K562 (cell line): Measurements from ENCODE around the gene CD1E. TPM values are rescaled to one million over a fixed set of nuclear protein-coding genes. Genes with fewer than 3 reads are reported as not detected.

Source experiments
- ATAC-seq: fragments of 200-7000 bp; cut with Tn5 transposase; 3 replicates; pipeline ENCODE4 v1.9.1; 2020; ENCODE audit warnings: moderate library complexity
- BruUV-seq: library from RNA; stranded (reverse); fragments of 400-500 nt; replicated peaks from 2 replicates; lab custom pipeline; 2021; lab: Mats Ljungman, UMichigan
- CTCF ChIA-PET: fragments of 300-600 bp; formaldehyde crosslinking; extraction: SDS; loops from one replicate; lab custom pipeline; 2021; ENCODE audit warnings: low intra/inter-chr PET ratio; lab: Yijun Ruan, JAX
- POLR2A ChIA-PET: fragments of 300-600, 350-650 bp; sonication (Branson Sonifier 250); formaldehyde crosslinking; extraction: SDS; loops from one replicate; lab custom pipeline; 2021; ENCODE audit warnings: antibody characterized with exemption, inconsistent platforms; lab: Yijun Ruan, JAX
- DNase-seq, 4 experiments: peaks; one replicate each; pipeline versions ENCODE4 v3.0.0 to v3.0.0-alpha.2; 2011 to 2018; ENCODE audit warnings: low spot score in 3 of 4, mixed read lengths in 3 of 4; ENCODE audit errors: extremely low read depth in 1 of 4
- FAIRE-seq: peaks from 2 replicates; lab custom pipeline; 2011; peaks lifted over from hg19 to GRCh38; lab: Jason Lieb, UNC
- H2AFZ ChIP-seq: 2 replicates; pipeline ENCODE4 v1.6.0; 2011; ENCODE audit warnings: low read depth, low read length, control low read depth, inconsistent platforms
- H3K27ac ChIP-seq: fragments of 200-600 bp; 3 replicates; pipeline ENCODE4 v1.8.0; 2011; ENCODE audit warnings: low read depth, mild to moderate bottlenecking, control low read depth, inconsistent platforms, low read length, moderate library complexity, mixed read lengths; ENCODE audit errors: extremely low read depth
- H3K27me3 ChIP-seq, 2 experiments: fragments of 300-600 bp in 1 of 2; 2 replicates in 1 of 2; 3 replicates in 1 of 2; pipeline versions ENCODE4 v1.6.0 to v1.8.0; 2011; ENCODE audit warnings: inconsistent platforms in 2 of 2, low read length in 2 of 2, mild to moderate bottlenecking in 1 of 2, mixed read lengths in 1 of 2, moderate library complexity in 1 of 2; ENCODE audit not compliant: control insufficient read depth in 2 of 2, insufficient read depth in 2 of 2
- H3K36me3 ChIP-seq: fragments of 300-600 bp; 3 replicates; pipeline ENCODE4 v1.8.0; 2011; ENCODE audit warnings: mild to moderate bottlenecking, low read length, inconsistent platforms; ENCODE audit not compliant: control insufficient read depth, insufficient read depth
- H3K4me1 ChIP-seq, 2 experiments: fragments of 200-600 bp in 1 of 2; replicated peaks in 1 of 2; 2 replicates in 1 of 2; 3 replicates in 1 of 2; pipeline versions ENCODE4 v1.5.1 to v1.8.0; 2011; ENCODE audit warnings: inconsistent platforms in 2 of 2, low read length in 2 of 2, mild to moderate bottlenecking in 1 of 2, mixed read lengths in 1 of 2, moderate library complexity in 1 of 2; ENCODE audit not compliant: control insufficient read depth in 2 of 2, insufficient read depth in 2 of 2
- H3K4me2 ChIP-seq: 2 replicates; pipeline ENCODE4 v1.6.1; 2011; ENCODE audit warnings: low read length, control low read depth, inconsistent platforms, mixed read lengths; ENCODE audit not compliant: insufficient read depth
- H3K4me3 ChIP-seq: fragments of 200-600 bp; sonication (generic), shearing (Covaris generic); 2 replicates; pipeline ENCODE4 v1.5.1; 2016; ENCODE audit warnings: control low read depth, inconsistent platforms
- H3K79me2 ChIP-seq: fragments of 200-600 bp; 3 replicates; pipeline ENCODE4 v1.8.0; 2011; ENCODE audit warnings: low read length, inconsistent platforms; ENCODE audit not compliant: control insufficient read depth, insufficient read depth
- H3K9ac ChIP-seq, 2 experiments: 2 replicates each; pipeline versions ENCODE4 v1.6.0 to v1.6.1; 2011; ENCODE audit warnings: low read depth in 2 of 2, low read length in 2 of 2, control low read depth in 1 of 2, inconsistent platforms in 1 of 2, mild to moderate bottlenecking in 1 of 2, mixed read lengths in 1 of 2; ENCODE audit not compliant: insufficient read depth in 1 of 2
- H3K9me1 ChIP-seq: one replicate; pipeline ENCODE4 v1.6.0; 2011; ENCODE audit warnings: inconsistent platforms, mild to moderate bottlenecking, low read length, moderate library complexity; ENCODE audit not compliant: control insufficient read depth, insufficient read depth
- H3K9me3 ChIP-seq: replicated peaks from 2 replicates; pipeline ENCODE4 v1.5.1; 2011; ENCODE audit warnings: low read depth, low read length, inconsistent platforms; ENCODE audit not compliant: control insufficient read depth, insufficient read depth
- H4K20me1 ChIP-seq: replicated peaks from 2 replicates; pipeline ENCODE4 v1.6.1; 2011; ENCODE audit warnings: low read length, inconsistent platforms, mixed read lengths; ENCODE audit not compliant: control insufficient read depth, insufficient read depth
- ATF7 ChIP-seq: fragments of 450-650 bp; IDR thresholded peaks from 2 replicates; pipeline ENCODE4 v1.7.1; 2014; ENCODE audit warnings: mild to moderate bottlenecking, moderate library complexity
- CBX8 ChIP-seq: fragments of 200-600 bp; sonication (generic); IDR thresholded peaks from 2 replicates; pipeline ENCODE4 v1.6.1; 2012; ENCODE audit warnings: borderline replicate concordance, mixed run types, low read depth, mild to moderate bottlenecking, moderate library complexity, mixed read lengths, low read length, control low read depth, inconsistent platforms; ENCODE audit not compliant: poor library complexity, severe bottlenecking; ENCODE audit errors: extremely low read depth
- CEBPB ChIP-seq: fragments of 450-650 bp; IDR thresholded peaks from 2 replicates; pipeline ENCODE4 v1.6.1; 2016; ENCODE audit warnings: missing genetic modification characterization, missing compliant biosample characterization
- FOS ChIP-seq: IDR thresholded peaks from 3 replicates; pipeline ENCODE4 v1.6.1; 2011; ENCODE audit not compliant: insufficient read length; ENCODE audit errors: extremely low read depth
- ILF3 ChIP-seq: fragments of 450-650 bp; IDR thresholded peaks from 2 replicates; pipeline ENCODE4 v1.6.1; 2018; ENCODE audit warnings: antibody characterized with exemption, mild to moderate bottlenecking, moderate library complexity, borderline replicate concordance
- MTF1 ChIP-seq: fragments of 250-450 bp; sonication (Bioruptor Pico); IDR thresholded peaks from 2 replicates; pipeline ENCODE4 v1.9.0; 2021; ENCODE audit warnings: moderate library complexity, mild to moderate bottlenecking, inconsistent platforms, borderline replicate concordance
- MYNN ChIP-seq, 2 experiments: sonication (generic); formaldehyde crosslinking in 1 of 2; IDR thresholded peaks; 2 replicates each; pipeline versions ENCODE4 v1.5.0 to v1.6.1; 2016 to 2020; ENCODE audit warnings: antibody characterized with exemption in 1 of 2, missing genetic modification reagents in 1 of 2
- PHTF2 ChIP-seq: fragments of 250-450 bp; sonication (Bioruptor Pico); IDR thresholded peaks from 2 replicates; pipeline ENCODE4 v1.5.0; 2021; ENCODE audit warnings: mild to moderate bottlenecking
- SAFB ChIP-seq: fragments of 200-400 bp; formaldehyde crosslinking; IDR thresholded peaks from 2 replicates; pipeline ENCODE4 v1.6.1; 2017; ENCODE audit warnings: low read depth, low read length, borderline replicate concordance
- TCFL5 ChIP-seq: fragments of 250-450 bp; sonication (Bioruptor Pico); conservative IDR thresholded peaks from 2 replicates; pipeline ENCODE4 v1.6.1; 2021; ENCODE audit warnings: mild to moderate bottlenecking, moderate library complexity, matching md5 sums
- TOE1 ChIP-seq, 2 experiments: fragments of 450-650 bp in 1 of 2; sonication (generic) in 1 of 2; formaldehyde crosslinking in 1 of 2; IDR thresholded peaks; 2 replicates each; pipeline versions ENCODE4 v1.7.1 to v1.8.0; 2016 to 2022; ENCODE audit warnings: borderline replicate concordance in 2 of 2, mild to moderate bottlenecking in 2 of 2, antibody characterized with exemption in 1 of 2, inconsistent platforms in 1 of 2, low read depth in 1 of 2, missing genetic modification reagents in 1 of 2, moderate library complexity in 1 of 2
- ZNF174 ChIP-seq: fragments of 250-450 bp; sonication (Bioruptor Pico); IDR thresholded peaks from 2 replicates; pipeline ENCODE4 v1.4.0; 2020; ENCODE audit warnings: mild to moderate bottlenecking
- ZNF384 ChIP-seq: IDR thresholded peaks from 2 replicates; pipeline ENCODE4 v1.6.1; 2012; ENCODE audit warnings: low read depth, low read length, improper control_type of control experiment
- ZNF57 ChIP-seq: fragments of 450-650 bp; formaldehyde crosslinking; IDR thresholded peaks from 2 replicates; pipeline ENCODE4 v1.4.0; 2020; ENCODE audit warnings: mild to moderate bottlenecking, moderate library complexity
- in situ Hi-C: fragments of 300-500 bp; cut with MboI; formaldehyde crosslinking; loops from 4 replicates; pipeline ENCODE4 v1.15.0; 2018; ENCODE audit warnings: inconsistent platforms, mixed read lengths
- intact Hi-C: fragments of 100-400 bp; cut with micrococcal nuclease; formaldehyde crosslinking; loops from 2 replicates; pipeline ENCODE4 v1.14.2; 2022
- polyA plus RNA-seq, 8 experiments: library from polyadenylated mRNA; depleted of rRNA in 4 of 8; stranded (reverse) in 5 of 8; unstranded in 3 of 8; fragments of >200 nt; fragmentation: Nextera tagmentation in 2 of 8; fragmentation: Illumina TruSeq in 1 of 8; extraction: Ambion mirVana in 2 of 8; extraction: Trizol in 1 of 8; gene quantifications; 2 replicates each; pipeline versions ENCODE4 v1.2.1 to v1.2.3, GENCODE V29; 2011 to 2014; ENCODE audit warnings: inconsistent platforms in 1 of 8, missing spikeins in 1 of 8
- total RNA-seq, 7 experiments: library from RNA; depleted of rRNA in 6 of 7; stranded (reverse); fragments of >200 nt in 6 of 7; fragmentation: Illumina TruSeq in 2 of 7; extraction: Trizol in 2 of 7; gene quantifications; 2 replicates each; pipeline versions ENCODE4 v1.2.1 to v1.2.3, GENCODE V29; 2011 to 2021; ENCODE audit warnings: low replicate concordance in 1 of 7
- TF ChIP-seq, protein P1 (sequence below): sonication (generic); formaldehyde crosslinking; IDR thresholded peaks from 2 replicates; pipeline ENCODE4 v1.8.0; 2022; ENCODE audit warnings: mild to moderate bottlenecking, low read depth, missing genetic modification reagents
- TF ChIP-seq, protein P2 (sequence below), 2 experiments: IDR thresholded peaks; 2 replicates each; pipeline ENCODE4 v1.6.1; 2011; ENCODE audit warnings: borderline replicate concordance in 1 of 2, control low read depth in 1 of 2, low read depth in 1 of 2, low read length in 1 of 2, mild to moderate bottlenecking in 1 of 2, mixed read lengths in 1 of 2, moderate library complexity in 1 of 2; ENCODE audit not compliant: insufficient read depth in 1 of 2, insufficient read length in 1 of 2, poor library complexity in 1 of 2, severe bottlenecking in 1 of 2; ENCODE audit errors: extremely low read depth in 1 of 2
- TF ChIP-seq, protein P3 (sequence below): sonication (generic); formaldehyde crosslinking; IDR thresholded peaks from 2 replicates; pipeline ENCODE4 v1.8.0; 2022; ENCODE audit warnings: mild to moderate bottlenecking, missing genetic modification reagents

Gene CD1E
- total and polyA plus RNA-seq, 9 of the 15 experiments (the other 6 are each of a cell fraction or from before 2014, with no cell fraction given): not detected

DNA sequence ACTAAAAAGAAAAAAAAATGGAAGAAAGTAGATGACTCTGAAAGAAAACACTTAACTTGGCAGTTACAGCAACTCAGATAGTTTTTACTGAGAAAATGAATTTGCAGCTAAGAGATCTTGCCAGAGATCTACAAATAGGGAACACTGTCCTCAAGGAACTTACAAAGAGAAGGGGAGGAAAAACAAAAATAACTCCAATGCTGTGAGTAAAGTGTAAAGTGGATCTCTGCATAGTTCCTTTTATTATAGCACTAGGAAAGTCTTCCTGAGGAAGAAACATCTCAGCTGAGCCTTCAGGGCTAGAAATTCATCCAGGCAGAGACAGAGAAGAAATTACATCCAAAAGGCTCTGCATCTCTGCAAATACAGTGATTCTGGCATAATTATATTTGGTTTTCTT, 26.2 kb upstream of the CD1E start:
- intact Hi-C loops (no loop called here), in situ Hi-C loops (no loop called here)
- Histone ChIP-seq H3K9ac (no peak overlapping the region), H3K27me3 (no peaks in the 10 kb centered on the region), H3K9me3 (no peaks in the 10 kb centered on the region), H4K20me1 (no peaks in the 10 kb centered on the region), H3K9me1 (no peaks in the 10 kb centered on the region), H3K4me3 (no peak overlapping the region), H3K79me2 (no peaks in the 10 kb centered on the region), H3K4me2 (no peak overlapping the region), H3K4me1 (no peaks in the 10 kb centered on the region), H2AFZ (no peak overlapping the region), H3K27ac (no peak overlapping the region), H3K36me3 (no peaks in the 10 kb centered on the region)
- ChIA-PET CTCF (interaction anchor here (0.6 kb wide), 1 partner anchor 356 kb away, joined by 3 read pairs; no protein-coding TSS in a partner anchor), POLR2A (no interaction called here)
- DNase-seq (no peak), ATAC-seq (no peak), FAIRE-seq (no peak)
- TF ChIP-seq, protein P1, sequence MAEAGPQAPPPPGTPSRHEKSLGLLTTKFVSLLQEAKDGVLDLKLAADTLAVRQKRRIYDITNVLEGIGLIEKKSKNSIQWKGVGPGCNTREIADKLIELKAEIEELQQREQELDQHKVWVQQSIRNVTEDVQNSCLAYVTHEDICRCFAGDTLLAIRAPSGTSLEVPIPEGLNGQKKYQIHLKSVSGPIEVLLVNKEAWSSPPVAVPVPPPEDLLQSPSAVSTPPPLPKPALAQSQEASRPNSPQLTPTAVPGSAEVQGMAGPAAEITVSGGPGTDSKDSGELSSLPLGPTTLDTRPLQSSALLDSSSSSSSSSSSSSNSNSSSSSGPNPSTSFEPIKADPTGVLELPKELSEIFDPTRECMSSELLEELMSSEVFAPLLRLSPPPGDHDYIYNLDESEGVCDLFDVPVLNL (CRISPR knock-in tag): no peak
- no peak for TF ChIP-seq ILF3
- no peak for TF ChIP-seq TOE1 (IDR thresholded peaks at IDR 0.05; ENCODE audit: borderline replicate concordance)
- no peak for TF ChIP-seq TOE1 (CRISPR knock-in tag; IDR thresholded peaks at IDR 0.05; ENCODE audit: borderline replicate concordance, low read depth)
- TF ChIP-seq PHTF2: no peak
- no peak for TF ChIP-seq ZNF384
- no peak for TF ChIP-seq SAFB
- TF ChIP-seq, protein P2, sequence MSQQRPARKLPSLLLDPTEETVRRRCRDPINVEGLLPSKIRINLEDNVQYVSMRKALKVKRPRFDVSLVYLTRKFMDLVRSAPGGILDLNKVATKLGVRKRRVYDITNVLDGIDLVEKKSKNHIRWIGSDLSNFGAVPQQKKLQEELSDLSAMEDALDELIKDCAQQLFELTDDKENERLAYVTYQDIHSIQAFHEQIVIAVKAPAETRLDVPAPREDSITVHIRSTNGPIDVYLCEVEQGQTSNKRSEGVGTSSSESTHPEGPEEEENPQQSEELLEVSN (IDR thresholded peaks at IDR 0.05; ENCODE audit: borderline replicate concordance in 1 of 2, extremely low read depth in 1 of 2, insufficient read depth in 1 of 2, insufficient read length in 1 of 2, low read depth in 1 of 2, low read length in 1 of 2, poor library complexity in 1 of 2, severe bottlenecking in 1 of 2): no peak
- TF ChIP-seq MYNN (IDR thresholded peaks at IDR 0.05): no peak
- TF ChIP-seq MYNN (CRISPR knock-in tag; IDR thresholded peaks at IDR 0.05): no peak
- TF ChIP-seq FOS: no peak
- no peak for TF ChIP-seq ZNF57 (CRISPR knock-in tag)
- no peak for TF ChIP-seq ATF7
- no peak for TF ChIP-seq CEBPB (tag)
- no peak for TF ChIP-seq MTF1
- TF ChIP-seq TCFL5: no peak
- TF ChIP-seq ZNF174 (CRISPR knock-in tag): no peak
- TF ChIP-seq CBX8: no peak
- TF ChIP-seq, protein P3, sequence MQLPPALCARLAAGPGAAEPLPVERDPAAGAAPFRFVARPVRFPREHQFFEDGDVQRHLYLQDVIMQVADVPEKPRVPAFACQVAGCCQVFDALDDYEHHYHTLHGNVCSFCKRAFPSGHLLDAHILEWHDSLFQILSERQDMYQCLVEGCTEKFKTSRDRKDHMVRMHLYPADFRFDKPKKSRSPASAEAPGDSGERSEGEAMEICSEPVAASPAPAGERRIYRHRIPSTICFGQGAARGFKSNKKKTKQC: no peak
- no TSS peak for BruUV-seq
